Measurements from ENCODE around the gene ADA.

Gene ADA

GRCh38 chr20:44596010-44596409 lies 55.5 kb downstream of the ADA start:
- no peak for ATAC-seq
- TF ChIP-seq ZNF565 (CRISPR knock-in tag; conservative IDR thresholded peaks at IDR 0.05; ENCODE audit: low read depth) (no peak), BACH2 (CRISPR knock-in tag; IDR thresholded peaks at IDR 0.05; ENCODE audit: borderline replicate concordance) (no peak), POU6F1 (CRISPR knock-in tag; IDR thresholded peaks at IDR 0.05; ENCODE audit: borderline replicate concordance, low read depth) (no peak)

- no peak; the same call in 2 of the 3 replicates for ATAC-seq
- TF ChIP-seq CSDC2 (CRISPR knock-in tag; IDR thresholded peaks at IDR 0.05), result no peak
- TF ChIP-seq ZNF8 (CRISPR knock-in tag; IDR thresholded peaks at IDR 0.05), result no peak
- TF ChIP-seq POU6F1 (CRISPR knock-in tag; IDR thresholded peaks at IDR 0.05; ENCODE audit: borderline replicate concordance, low read depth), result no peak
- no peak for TF ChIP-seq ZFP3 (CRISPR knock-in tag; IDR thresholded peaks at IDR 0.05)
- no peak for TF ChIP-seq TOX (CRISPR knock-in tag; IDR thresholded peaks at IDR 0.05; ENCODE audit: borderline replicate concordance)
- no peak for TF ChIP-seq ZC3H10 (CRISPR knock-in tag; IDR thresholded peaks at IDR 0.05)
- TF ChIP-seq PPARA (CRISPR knock-in tag; IDR thresholded peaks at IDR 0.05; ENCODE audit: borderline replicate concordance), result no peak
- TF ChIP-seq BACH2 (CRISPR knock-in tag; IDR thresholded peaks at IDR 0.05; ENCODE audit: borderline replicate concordance), result no peak
- no peak for TF ChIP-seq GLIS3 (CRISPR knock-in tag; IDR thresholded peaks at IDR 0.05)
- no peak for TF ChIP-seq RARB (CRISPR knock-in tag; IDR thresholded peaks at IDR 0.05)
- TF ChIP-seq ZFP30 (CRISPR knock-in tag; IDR thresholded peaks at IDR 0.05), result no peak
- no peak for TF ChIP-seq CSRNP3 (CRISPR knock-in tag; IDR thresholded peaks at IDR 0.05)
- TF ChIP-seq ESRRG (CRISPR knock-in tag; IDR thresholded peaks at IDR 0.05), result no peak
- no peak for TF ChIP-seq TCF4 (CRISPR knock-in tag; IDR thresholded peaks at IDR 0.05; ENCODE audit: borderline replicate concordance)
- TF ChIP-seq OSR1 (CRISPR knock-in tag; IDR thresholded peaks at IDR 0.05), result no peak
Measured at GRCh38 chr20:44594730-44595129, 56.8 kb downstream of the ADA start.

GRCh38 chr20:44593751-44594150 lies 57.7 kb downstream of the ADA start:
- no peak for ATAC-seq
- no peak for TF ChIP-seq CSDC2 (CRISPR knock-in tag; IDR thresholded peaks at IDR 0.05)
- no peak for TF ChIP-seq TOX (CRISPR knock-in tag; IDR thresholded peaks at IDR 0.05; ENCODE audit: borderline replicate concordance)
- TF ChIP-seq CSRNP3 (CRISPR knock-in tag; IDR thresholded peaks at IDR 0.05), result no peak
- no peak for TF ChIP-seq ARNTL (CRISPR knock-in tag; IDR thresholded peaks at IDR 0.05; ENCODE audit: borderline replicate concordance, low read depth)
- TF ChIP-seq ISL1 (CRISPR knock-in tag; IDR thresholded peaks at IDR 0.05), result no peak
- TF ChIP-seq PPARA (CRISPR knock-in tag; IDR thresholded peaks at IDR 0.05; ENCODE audit: borderline replicate concordance), result no peak
- no peak for TF ChIP-seq SNAI2 (CRISPR knock-in tag; IDR thresholded peaks at IDR 0.05)
- TF ChIP-seq PATZ1 (CRISPR knock-in tag; IDR thresholded peaks at IDR 0.05; ENCODE audit: borderline replicate concordance), result no peak
- TF ChIP-seq ESRRG (CRISPR knock-in tag; IDR thresholded peaks at IDR 0.05), result no peak
- TF ChIP-seq CREB5 (CRISPR knock-in tag; IDR thresholded peaks at IDR 0.05; ENCODE audit: low read depth), result no peak
- TF ChIP-seq ZNF70 (CRISPR knock-in tag; IDR thresholded peaks at IDR 0.05), result no peak
- no peak for TF ChIP-seq TCF4 (CRISPR knock-in tag; IDR thresholded peaks at IDR 0.05; ENCODE audit: borderline replicate concordance)
- no peak for TF ChIP-seq ZC3H10 (CRISPR knock-in tag; IDR thresholded peaks at IDR 0.05)

Data from SK-N-SH treated with all-trans-retinoic acid at 6 μM for 48 hours (cell line).